CD8-positive, alpha-beta memory T cell (primary cell): ENCODE results near the gene STAT1. TPM values are rescaled to one million over a fixed set of nuclear protein-coding genes. Genes with fewer than 3 reads are reported as not detected.
"Not testable (repeated sequence)": the region's sequence is repeated elsewhere in the genome, so short reads cannot be mapped to it uniquely, and the experiment has no call there.

Source experiments
- CTCF ChIA-PET: fragments of 350-600 bp; sonication (Branson Sonifier 250); formaldehyde crosslinking; loops from one replicate; lab custom pipeline; 2021; ENCODE audit warnings: antibody characterized with exemption; lab: Charles Lee
- POLR2A ChIA-PET: fragments of 350-600 bp; sonication (Branson Sonifier 250); formaldehyde crosslinking; loops from one replicate; lab custom pipeline; 2021; ENCODE audit warnings: antibody characterized with exemption; lab: Charles Lee
- DNase-seq, 5 donors: peaks; one replicate each; pipeline versions ENCODE4 v3.0.0 to v3.0.0-alpha.2; 2020 to 2022; ENCODE audit warnings: mixed read lengths in 1 of 5
- H3K27ac ChIP-seq: one replicate; pipeline ENCODE4 v1.7.0; 2013; ENCODE audit warnings: low read depth, mild to moderate bottlenecking, low read length, moderate library complexity
- H3K27me3 ChIP-seq: 2 replicates; pipeline ENCODE4 v1.7.0; 2013; ENCODE audit warnings: low read length, mild to moderate bottlenecking; ENCODE audit not compliant: insufficient read depth, poor library complexity, severe bottlenecking
- H3K36me3 ChIP-seq: 2 replicates; pipeline ENCODE4 v1.7.0; 2013; ENCODE audit warnings: mild to moderate bottlenecking, low read length, moderate library complexity; ENCODE audit not compliant: insufficient read depth
- H3K4me1 ChIP-seq: 2 replicates; pipeline ENCODE4 v1.7.0; 2013; ENCODE audit warnings: mild to moderate bottlenecking, low read length, moderate library complexity; ENCODE audit not compliant: insufficient read depth
- H3K4me3 ChIP-seq: 2 replicates; pipeline ENCODE4 v1.7.0; 2013; ENCODE audit warnings: mild to moderate bottlenecking, low read length
- H3K9me3 ChIP-seq: 2 replicates; pipeline ENCODE4 v1.7.0; 2013; ENCODE audit warnings: mild to moderate bottlenecking, low read length
- H3K27ac Mint-ChIP-seq, 8 donors: one replicate each; pipeline ENCODE4 v1.8.0; 2020 to 2021; ENCODE audit warnings: mixed read lengths in 8 of 8, mild to moderate bottlenecking in 6 of 8, inconsistent platforms in 3 of 8, moderate library complexity in 3 of 8
- H3K27me3 Mint-ChIP-seq, 2 donors: one replicate each; pipeline ENCODE4 v1.8.0; 2020 to 2021; ENCODE audit warnings: mixed read lengths in 2 of 2, mild to moderate bottlenecking in 1 of 2, moderate library complexity in 1 of 2
- H3K36me3 Mint-ChIP-seq, 3 donors: one replicate each; pipeline ENCODE4 v1.8.0; 2020 to 2021; ENCODE audit warnings: mixed read lengths in 3 of 3, inconsistent platforms in 1 of 3, mild to moderate bottlenecking in 1 of 3
- H3K4me1 Mint-ChIP-seq, 3 donors: one replicate each; pipeline ENCODE4 v1.8.0; 2020 to 2021; ENCODE audit warnings: mixed read lengths in 3 of 3, inconsistent platforms in 1 of 3, mild to moderate bottlenecking in 1 of 3
- H3K4me3 Mint-ChIP-seq, 7 donors: one replicate each; pipeline ENCODE4 v1.8.0; 2020 to 2021; ENCODE audit warnings: mixed read lengths in 7 of 7, mild to moderate bottlenecking in 6 of 7, moderate library complexity in 4 of 7, inconsistent platforms in 2 of 7
- H3K9me3 Mint-ChIP-seq, 5 donors: one replicate each; pipeline ENCODE4 v1.8.0; 2020 to 2022; ENCODE audit warnings: mixed read lengths in 5 of 5, mild to moderate bottlenecking in 3 of 5, moderate library complexity in 2 of 5, inconsistent platforms in 1 of 5
- polyA plus RNA-seq: library from polyadenylated mRNA; unstranded; fragments of 300-500 nt; fragmentation: Illumina TruSeq; gene quantifications from one replicate; pipeline ENCODE4 v1.2.3, GENCODE V29; 2021
- total RNA-seq, 2 experiments: library from RNA; stranded (reverse); gene quantifications; one replicate each; pipeline ENCODE4 v1.2.3, GENCODE V29; 2021

Gene STAT1
- total and polyA plus RNA-seq, 3 experiments from 2014 or later, result 142 to 173 (median 145) TPM

- CTCF ChIA-PET, result interaction anchor here (0.9 to 2.5 kb wide), 9 partner anchors 10 to 158 kb away, joined by 3 to 13 read pairs (median 5); no protein-coding TSS in a partner anchor
- Histone ChIP-seq H3K4me3 (no peak overlapping the region), H3K4me1 (peaks cover 6% of the 10 kb centered on the region), H3K27me3 (no peaks in the 10 kb centered on the region), H3K36me3 (peaks cover 93% of the 10 kb centered on the region), H3K27ac (no peak overlapping the region), H3K9me3 (no peaks in the 10 kb centered on the region)
- peaks cover 23 to 91% (median 55%) of the 10 kb centered on the region in 3 donors for H3K36me3 Mint-ChIP-seq
- no peak for DNase-seq
- H3K27ac Mint-ChIP-seq, result peak overlapping the region in 7 of 8 donors; percentile 5 to 87 (median 75)
- no peaks in the 10 kb centered on the region for H3K27me3 Mint-ChIP-seq
- no peaks in the 10 kb centered on the region for H3K9me3 Mint-ChIP-seq
- POLR2A ChIA-PET, result no interaction called here
- H3K4me3 Mint-ChIP-seq, result no peak overlapping the region
- H3K4me1 Mint-ChIP-seq, result peaks cover 34 to 70% (median 59%) of the 10 kb centered on the region in 3 donors
These were observed 16.4 kb downstream of the STAT1 start for GRCh38 chr2:190997526-190998113.

GRCh38 chr2:190996947-190997346 is 17.0 kb downstream of the STAT1 start:
- DNase-seq, result no peak
- peaks cover 2% of the 10 kb centered on the region for H3K4me1 ChIP-seq
- H3K27me3 Mint-ChIP-seq, result no peaks in the 10 kb centered on the region
- no peaks in the 10 kb centered on the region for H3K9me3 Mint-ChIP-seq
- no peaks in the 10 kb centered on the region for H3K27me3 ChIP-seq
- H3K4me1 Mint-ChIP-seq, result peaks cover 30 to 65% (median 57%) of the 10 kb centered on the region in 3 donors
- H3K36me3 ChIP-seq, result peaks cover 93% of the 10 kb centered on the region
- ChIA-PET POLR2A (no interaction called here), CTCF (interaction anchor here (0.8 to 2.5 kb wide), 15 partner anchors 10 to 213 kb away, joined by 3 to 13 read pairs (median 4); no protein-coding TSS in a partner anchor)
- H3K36me3 Mint-ChIP-seq, result peaks cover 23 to 91% (median 53%) of the 10 kb centered on the region in 3 donors
- peak overlapping the region; percentile 4 to 87 (median 74) for H3K27ac Mint-ChIP-seq
- H3K4me3 Mint-ChIP-seq, result no peak overlapping the region
- H3K4me3 ChIP-seq, result no peak overlapping the region
- H3K9me3 ChIP-seq, result no peaks in the 10 kb centered on the region
- no peak overlapping the region for H3K27ac ChIP-seq

DNA sequence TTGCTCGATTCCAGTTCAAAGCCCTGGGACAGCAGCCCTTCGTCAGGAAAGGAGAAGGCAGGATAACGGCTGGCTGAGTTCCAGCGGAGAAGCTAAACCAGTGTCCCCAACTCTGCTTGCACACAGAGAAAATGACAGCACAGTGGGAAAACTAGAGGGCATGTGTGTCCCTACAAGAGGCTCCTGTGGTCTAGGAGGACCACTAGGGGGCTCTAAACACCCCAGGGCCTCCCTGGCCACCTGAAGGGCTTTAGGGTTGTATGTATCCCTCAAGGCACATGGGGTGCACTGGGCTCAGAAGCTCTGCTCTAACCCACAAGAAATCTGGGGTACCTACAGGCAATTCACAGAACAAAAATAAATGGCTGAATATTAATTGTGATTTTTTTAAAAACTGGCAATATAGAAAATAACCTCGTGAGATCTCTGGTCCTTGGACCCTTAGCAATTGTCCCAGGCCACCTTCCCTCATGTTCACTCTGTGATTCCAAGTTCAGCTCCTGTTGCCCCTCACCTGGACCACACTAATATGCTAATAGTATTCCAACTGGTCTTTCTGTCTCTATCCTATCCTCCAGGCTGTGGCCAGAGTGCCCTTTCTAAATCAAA is 17.5 kb downstream of the STAT1 start:
- no peaks in the 10 kb centered on the region for H3K9me3 Mint-ChIP-seq
- peak in 4 of 5 donors; percentile 18 to 69 (median 35) for DNase-seq
- no peak overlapping the region for H3K4me3 Mint-ChIP-seq
- peaks cover 28 to 60% (median 53%) of the 10 kb centered on the region in 3 donors for H3K4me1 Mint-ChIP-seq
- Histone ChIP-seq H3K4me1 (no peaks in the 10 kb centered on the region), H3K9me3 (no peaks in the 10 kb centered on the region), H3K27ac (no peak overlapping the region), H3K4me3 (no peak overlapping the region), H3K27me3 (no peaks in the 10 kb centered on the region), H3K36me3 (peaks cover 93% of the 10 kb centered on the region)
- ChIA-PET POLR2A (interaction anchor here (1.1 kb wide), 1 partner anchor 13 kb away, joined by 3 read pairs; no protein-coding TSS in a partner anchor), CTCF (interaction anchor here (0.8 to 2.5 kb wide), 13 partner anchors 15 to 212 kb away, joined by 3 to 13 read pairs (median 5); no protein-coding TSS in a partner anchor)
- H3K36me3 Mint-ChIP-seq, result peaks cover 23 to 90% (median 52%) of the 10 kb centered on the region in 3 donors
- no peaks in the 10 kb centered on the region for H3K27me3 Mint-ChIP-seq
- H3K27ac Mint-ChIP-seq, result peak overlapping the region; percentile 4 to 87 (median 83)

GRCh38 chr2:190995315-190995714 is 18.7 kb downstream of the STAT1 start:
- H3K27ac ChIP-seq, H3K9me3 ChIP-seq, DNase-seq, H3K27me3 Mint-ChIP-seq, H3K4me3 ChIP-seq, H3K27me3 ChIP-seq, H3K9me3 Mint-ChIP-seq, H3K4me1 ChIP-seq, H3K4me3 Mint-ChIP-seq: not testable (repeated sequence)
- POLR2A ChIA-PET, result interaction anchor here (1.1 kb wide), 1 partner anchor 14 kb away, joined by 3 read pairs; no protein-coding TSS in a partner anchor
- H3K36me3 Mint-ChIP-seq, result peaks cover 24 to 90% (median 50%) of the 10 kb centered on the region in 3 donors
- H3K4me1 Mint-ChIP-seq, result peaks cover 22 to 50% (median 47%) of the 10 kb centered on the region in 3 donors
- CTCF ChIA-PET, result interaction anchor here (2.5 kb wide), 1 partner anchor 28 kb away, joined by 8 read pairs; no protein-coding TSS in a partner anchor
- H3K27ac Mint-ChIP-seq, result peak overlapping the region in 7 of 8 donors; percentile 13 to 87 (median 82)
- peaks cover 93% of the 10 kb centered on the region for H3K36me3 ChIP-seq

DNA sequence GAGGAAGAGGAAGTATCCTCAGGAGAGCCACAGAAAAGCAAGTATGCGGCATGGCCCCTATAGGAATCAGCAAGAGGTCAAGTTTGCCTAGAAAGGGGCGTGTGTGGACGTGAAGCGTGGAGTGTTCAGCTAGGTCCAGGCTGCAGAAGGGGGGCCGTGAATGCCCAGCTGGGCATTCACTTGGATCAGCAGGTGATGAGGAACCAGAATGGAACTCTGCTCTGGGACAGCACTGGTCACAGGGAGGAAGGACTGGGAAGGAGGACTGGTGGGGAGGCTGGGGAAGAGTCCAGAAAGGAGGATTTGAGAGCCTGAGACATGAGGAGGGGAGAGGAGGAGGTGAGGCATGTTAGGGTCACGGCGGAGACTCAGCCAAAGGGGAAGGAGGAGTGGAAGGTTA is 19.8 kb downstream of the STAT1 start:
- Histone ChIP-seq H3K27ac (no peak overlapping the region), H3K4me3 (no peak overlapping the region), H3K36me3 (peaks cover 93% of the 10 kb centered on the region), H3K27me3 (no peaks in the 10 kb centered on the region), H3K9me3 (no peaks in the 10 kb centered on the region), H3K4me1 (no peaks in the 10 kb centered on the region)
- peaks cover 30 to 90% (median 54%) of the 10 kb centered on the region in 3 donors for H3K36me3 Mint-ChIP-seq
- ChIA-PET POLR2A (no interaction called here), CTCF (interaction anchor here (1.1 to 1.4 kb wide), 3 partner anchors 13 to 27 kb away, joined by 3 to 6 read pairs (median 3); no protein-coding TSS in a partner anchor)
- peaks cover 18 to 39% (median 38%) of the 10 kb centered on the region in 3 donors for H3K4me1 Mint-ChIP-seq
- DNase-seq, result no peak
- H3K27me3 Mint-ChIP-seq, result no peaks in the 10 kb centered on the region
- no peaks in the 10 kb centered on the region for H3K9me3 Mint-ChIP-seq
- H3K4me3 Mint-ChIP-seq, result no peak overlapping the region
- peak overlapping the region in 4 of 8 donors; percentile 24 to 66 (median 48) for H3K27ac Mint-ChIP-seq

DNA sequence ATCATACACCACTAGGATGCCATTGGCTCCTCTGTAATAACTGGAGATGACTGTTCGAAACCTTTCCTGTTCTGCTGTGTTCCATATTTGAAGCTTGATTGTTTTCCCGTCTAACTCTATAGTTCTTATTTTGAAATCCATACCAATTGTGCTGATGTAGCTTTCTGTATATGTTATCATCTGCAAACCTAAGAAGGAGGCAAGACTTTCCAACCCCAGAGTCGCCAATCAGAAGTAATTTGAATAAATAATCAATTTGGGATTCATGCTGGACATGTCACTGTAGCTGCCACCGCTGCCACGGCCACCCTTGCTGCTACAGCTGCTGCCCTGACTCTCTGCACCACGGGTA is 20.7 kb downstream of the STAT1 start:
- Histone ChIP-seq H3K4me3 (no peak overlapping the region), H3K27me3 (no peaks in the 10 kb centered on the region), H3K4me1 (no peaks in the 10 kb centered on the region), H3K36me3 (peaks cover 94% of the 10 kb centered on the region), H3K27ac (no peak overlapping the region), H3K9me3 (no peaks in the 10 kb centered on the region)
- POLR2A ChIA-PET, result no interaction called here
- Mint-ChIP-seq H3K27me3 (no peaks in the 10 kb centered on the region), H3K4me1 (peaks cover 16 to 39% (median 34%) of the 10 kb centered on the region in 3 donors), H3K27ac (peak overlapping the region in 5 of 8 donors; percentile 25 to 69 (median 52)), H3K36me3 (peaks cover 30 to 93% (median 56%) of the 10 kb centered on the region in 3 donors), H3K4me3 (no peak overlapping the region), H3K9me3 (no peaks in the 10 kb centered on the region)
- DNase-seq, result no peak
- CTCF ChIA-PET, result interaction anchor here (1.4 kb wide), 2 partner anchors 14 to 26 kb away, joined by 3 to 6 read pairs; no protein-coding TSS in a partner anchor

- H3K4me1 ChIP-seq, result no peaks in the 10 kb centered on the region
These were observed 23.8 kb downstream of the STAT1 start for GRCh38 chr2:190990132-190990531.

More at GRCh38 chr2:190990132-190990531, 23.8 kb downstream of the STAT1 start:
- peaks cover 94% of the 10 kb centered on the region for H3K36me3 ChIP-seq
- no peak overlapping the region for H3K27ac ChIP-seq
- ChIA-PET POLR2A (no interaction called here), CTCF (interaction anchor here (1.4 kb wide), 1 partner anchor 13 kb away, joined by 4 read pairs; no protein-coding TSS in a partner anchor)
- Mint-ChIP-seq H3K9me3 (no peaks in the 10 kb centered on the region), H3K27ac (peak overlapping the region in 4 of 8 donors; percentile 23 to 75 (median 60)), H3K4me1 (peaks cover 6 to 29% (median 23%) of the 10 kb centered on the region in 3 donors), H3K36me3 (peaks cover 22 to 91% (median 32%) of the 10 kb centered on the region in 3 donors), H3K4me3 (peak overlapping the region in 1 of 7 donors; percentile 41), H3K27me3 (no peaks in the 10 kb centered on the region)
- H3K9me3 ChIP-seq, result no peaks in the 10 kb centered on the region
- no peak overlapping the region for H3K4me3 ChIP-seq
- H3K27me3 ChIP-seq, result no peaks in the 10 kb centered on the region
- DNase-seq, result no peak
